ENCODE data around the gene LRATD1.

DNA sequence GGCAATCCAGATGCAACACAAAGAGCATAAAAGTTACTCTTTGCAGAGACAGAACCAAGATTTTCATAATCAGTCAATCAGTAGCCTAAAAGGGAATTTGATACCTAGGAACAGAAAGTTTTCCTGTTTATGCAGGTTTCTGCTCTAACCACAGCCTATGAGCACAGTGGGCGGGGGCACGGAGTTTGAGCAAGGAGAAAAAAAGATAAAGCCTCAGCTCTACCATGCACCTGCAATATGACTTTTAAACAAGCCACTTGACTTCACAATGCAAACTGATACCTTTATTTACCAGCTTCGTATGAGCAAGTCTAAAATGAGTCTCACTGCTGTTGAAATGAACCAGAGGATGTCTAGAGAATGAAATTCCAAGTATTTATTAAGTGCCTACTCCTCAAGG is 5.6 kb upstream of the LRATD1 start:
- TF ChIP-seq POLR2AphosphoS2 (IDR thresholded peaks at IDR 0.05; ENCODE audit: low read length) (no peak), ESRRA (IDR thresholded peaks at IDR 0.05; ENCODE audit: borderline replicate concordance, low read depth) (no peak), POLR2A (conservative IDR thresholded peaks at IDR 0.05) (no peak), CREM (IDR thresholded peaks at IDR 0.05; ENCODE audit: low read depth) (no peak), CEBPB (tag; IDR thresholded peaks at IDR 0.05) (no peak), SMAD1 (IDR thresholded peaks at IDR 0.05; ENCODE audit: low read depth, low read length, partially characterized antibody) (no peak), ETV6 (IDR thresholded peaks at IDR 0.05; ENCODE audit: borderline replicate concordance in 1 of 2, low read depth in 2 of 2, low read length in 1 of 2) (no peak), ETV6 (CRISPR knock-in tag; IDR thresholded peaks at IDR 0.05; ENCODE audit: borderline replicate concordance) (no peak), MED1 (CRISPR knock-in tag; IDR thresholded peaks at IDR 0.05; ENCODE audit: borderline replicate concordance) (no peak)
- TF ChIP-seq, protein P1, sequence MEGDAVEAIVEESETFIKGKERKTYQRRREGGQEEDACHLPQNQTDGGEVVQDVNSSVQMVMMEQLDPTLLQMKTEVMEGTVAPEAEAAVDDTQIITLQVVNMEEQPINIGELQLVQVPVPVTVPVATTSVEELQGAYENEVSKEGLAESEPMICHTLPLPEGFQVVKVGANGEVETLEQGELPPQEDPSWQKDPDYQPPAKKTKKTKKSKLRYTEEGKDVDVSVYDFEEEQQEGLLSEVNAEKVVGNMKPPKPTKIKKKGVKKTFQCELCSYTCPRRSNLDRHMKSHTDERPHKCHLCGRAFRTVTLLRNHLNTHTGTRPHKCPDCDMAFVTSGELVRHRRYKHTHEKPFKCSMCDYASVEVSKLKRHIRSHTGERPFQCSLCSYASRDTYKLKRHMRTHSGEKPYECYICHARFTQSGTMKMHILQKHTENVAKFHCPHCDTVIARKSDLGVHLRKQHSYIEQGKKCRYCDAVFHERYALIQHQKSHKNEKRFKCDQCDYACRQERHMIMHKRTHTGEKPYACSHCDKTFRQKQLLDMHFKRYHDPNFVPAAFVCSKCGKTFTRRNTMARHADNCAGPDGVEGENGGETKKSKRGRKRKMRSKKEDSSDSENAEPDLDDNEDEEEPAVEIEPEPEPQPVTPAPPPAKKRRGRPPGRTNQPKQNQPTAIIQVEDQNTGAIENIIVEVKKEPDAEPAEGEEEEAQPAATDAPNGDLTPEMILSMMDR (IDR thresholded peaks at IDR 0.05 in 2 of 3, conservative IDR thresholded peaks at IDR 0.05 in 1 of 3; ENCODE audit: insufficient read depth in 2 of 3, low read depth in 1 of 3, low read length in 3 of 3): no peak

Measured in K562 (cell line).